ENCODE results near the gene PGP.

PGP gene

GRCh38 chr16:2179576-2179975, 35.1 kb downstream of the PGP start:
- no peak for DNase-seq

GRCh38 chr16:2179107-2179501, 35.5 kb downstream of the PGP start:
- no peak for DNase-seq

- no peak for DNase-seq
Observed at GRCh38 chr16:2178321-2179106, 36.1 kb downstream of the PGP start.

GRCh38 chr16:2177561-2177960, 37.1 kb downstream of the PGP start:
- no peak for DNase-seq

GRCh38 chr16:2177101-2177500, 37.5 kb downstream of the PGP start:
- DNase-seq, result no peak

- DNase-seq, result no peak
Observed at GRCh38 chr16:2176047-2176446, 38.6 kb downstream of the PGP start.

GRCh38 chr16:2175454-2175853, 39.2 kb downstream of the PGP start:
- DNase-seq, result no peak

- DNase-seq, result no peak
Observed at GRCh38 chr16:2174396-2175131, 40.1 kb downstream of the PGP start.

- DNase-seq, result no peak
Observed at GRCh38 chr16:2173916-2174315, 40.7 kb downstream of the PGP start.

- DNase-seq, result no peak
Observed at GRCh38 chr16:2173366-2173765, 41.3 kb downstream of the PGP start.

- DNase-seq, result no peak
Observed at GRCh38 chr16:2172688-2173335, 41.8 kb downstream of the PGP start.

GRCh38 chr16:2171601-2172178, 43.0 kb downstream of the PGP start:
- no peak for DNase-seq

- DNase-seq, result no peak
Observed at GRCh38 chr16:2170587-2171435, 43.8 kb downstream of the PGP start.

GRCh38 chr16:2170080-2170479, 44.6 kb downstream of the PGP start:
- no peak for DNase-seq

- no peak for DNase-seq
Observed at GRCh38 chr16:2167068-2167638, 47.5 kb downstream of the PGP start.

- DNase-seq, result no peak
Observed at GRCh38 chr16:2166263-2167067, 48.2 kb downstream of the PGP start.

- DNase-seq, result no peak
Observed at GRCh38 chr16:2165861-2166260, 48.8 kb downstream of the PGP start.

- DNase-seq, result no peak
Observed at GRCh38 chr16:2163211-2163881, 51.3 kb downstream of the PGP start.

- DNase-seq, result no peak
Observed at GRCh38 chr16:2162676-2163118, 51.9 kb downstream of the PGP start.

- DNase-seq, result no peak
Observed at GRCh38 chr16:2161911-2162310, 52.7 kb downstream of the PGP start.
